AG04449 (cell line): ENCODE results near the gene SERPINB6.

Experiments
- CTCF ChIA-PET: fragments of 350-600 bp; formaldehyde crosslinking; extraction: SDS; loops from one replicate; lab custom pipeline; 2021; ENCODE audit warnings: antibody characterized with exemption; lab: Yijun Ruan, JAX
- POLR2A ChIA-PET: fragments of 400-600, 350-600 bp; formaldehyde crosslinking; extraction: SDS; loops from one replicate; lab custom pipeline; 2020; ENCODE audit warnings: antibody characterized with exemption, inconsistent platforms; lab: Yijun Ruan, JAX
- DNase-seq: peaks from one replicate; pipeline ENCODE4 v3.0.0-alpha.2; 2010; ENCODE audit warnings: low read depth, low spot score
- H3K4me3 ChIP-seq: 2 replicates; pipeline ENCODE4 v1.5.1; 2011; ENCODE audit warnings: low read depth, mild to moderate bottlenecking, control low read depth, low read length
- CTCF ChIP-seq: IDR thresholded peaks from one replicate; pipeline ENCODE4 v1.5.1; 2011; ENCODE audit warnings: mild to moderate bottlenecking, moderate library complexity, low read length, control low read depth, inconsistent platforms; ENCODE audit not compliant: insufficient read depth; ENCODE audit errors: missing control alignments

SERPINB6 gene

GRCh38 chr6:2900821-2901644, 70.3 kb downstream of the SERPINB6 start:
- no peak overlapping the region for H3K4me3 ChIP-seq
- ChIA-PET POLR2A (no interaction called here), CTCF (interaction anchor here (1.7 to 2.7 kb wide), 3 partner anchors 32 to 54 kb away, joined by 4 to 10 read pairs (median 9); no protein-coding TSS in a partner anchor)
- no peak for TF ChIP-seq CTCF
- DNase-seq: no peak

GRCh38 chr6:2900221-2900807, 71.1 kb downstream of the SERPINB6 start:
- ChIA-PET CTCF (interaction anchor here (1.7 to 2.7 kb wide), 3 partner anchors 33 to 54 kb away, joined by 4 to 10 read pairs (median 9); no protein-coding TSS in a partner anchor), POLR2A (no interaction called here)
- H3K4me3 ChIP-seq: no peak overlapping the region
- DNase-seq: no peak
- TF ChIP-seq CTCF: no peak

- no peak for TF ChIP-seq CTCF
- ChIA-PET POLR2A (no interaction called here), CTCF (interaction anchor here (1.7 to 2.7 kb wide), 3 partner anchors 33 to 53 kb away, joined by 4 to 10 read pairs (median 9); no protein-coding TSS in a partner anchor)
- H3K4me3 ChIP-seq: no peak overlapping the region
- no peak for DNase-seq
These were observed 71.8 kb downstream of the SERPINB6 start for GRCh38 chr6:2899596-2899995.
